Fibroblast of mammary gland (primary cell): ENCODE data around the gene SMARCC1.
"Not testable (repeated sequence)": the region's sequence is repeated elsewhere in the genome, so short reads cannot be mapped to it uniquely, and the experiment has no call there.

Experiments used
- DNase-seq: peaks from one replicate; pipeline ENCODE4 v3.0.0-alpha.2; 2010; ENCODE audit warnings: low read depth
- H3K4me3 ChIP-seq: 2 replicates; pipeline ENCODE4 v1.5.1; 2011; ENCODE audit warnings: low read depth, mild to moderate bottlenecking, low read length, moderate library complexity; ENCODE audit not compliant: control insufficient read depth
- TF ChIP-seq, protein P1 (sequence below): conservative IDR thresholded peaks from 2 replicates; pipeline ENCODE4 v1.5.1; 2011; ENCODE audit warnings: low read depth, low read length, inconsistent platforms; ENCODE audit not compliant: control insufficient read depth, insufficient read depth

SMARCC1 gene

DNA sequence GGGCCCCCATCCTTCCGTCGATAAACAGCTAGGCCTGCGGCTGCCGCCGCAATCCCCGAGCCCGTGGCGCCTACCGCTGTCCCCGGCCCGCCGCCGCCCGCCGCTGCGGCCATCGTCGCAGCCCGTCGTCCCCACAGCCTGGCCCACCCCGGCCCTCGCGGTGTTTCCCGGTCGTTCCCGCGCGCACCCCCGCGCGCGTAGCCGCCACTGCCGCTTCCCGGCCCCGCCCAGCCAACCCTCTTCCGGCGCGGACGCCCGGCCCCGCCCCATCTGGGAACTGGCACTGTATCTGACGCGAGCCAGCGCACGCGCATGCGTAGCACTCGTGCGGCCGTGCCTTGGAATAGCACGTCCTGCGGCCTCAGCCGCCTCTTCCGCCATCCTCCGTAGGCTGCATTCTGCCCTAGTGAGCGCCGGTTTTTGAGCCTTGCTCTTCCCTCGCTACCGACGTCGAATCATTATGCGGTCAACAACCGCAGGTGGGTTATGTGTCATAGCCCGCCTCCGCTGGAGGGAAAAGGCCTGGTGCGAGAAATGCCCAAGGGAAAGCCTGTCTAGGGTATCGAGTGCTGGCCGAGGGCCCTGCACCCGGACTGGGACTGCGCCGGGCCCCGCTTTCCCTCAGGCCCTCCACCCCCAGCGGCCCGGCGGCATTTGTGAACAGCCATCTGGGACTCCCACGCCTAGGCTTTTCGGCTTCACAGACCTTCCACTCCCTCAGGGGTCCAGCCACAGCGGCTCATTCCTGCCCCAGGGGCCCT is at the start of gene SMARCC1:
TSS of gene SMARCC1 (minus strand) at position 209 of the 761 bp plus-strand sequence. CDS start at position 113, 96 bp downstream.
- peak within 1 kb of the TSS; percentile 93 for H3K4me3 ChIP-seq
- TF ChIP-seq, protein P1, sequence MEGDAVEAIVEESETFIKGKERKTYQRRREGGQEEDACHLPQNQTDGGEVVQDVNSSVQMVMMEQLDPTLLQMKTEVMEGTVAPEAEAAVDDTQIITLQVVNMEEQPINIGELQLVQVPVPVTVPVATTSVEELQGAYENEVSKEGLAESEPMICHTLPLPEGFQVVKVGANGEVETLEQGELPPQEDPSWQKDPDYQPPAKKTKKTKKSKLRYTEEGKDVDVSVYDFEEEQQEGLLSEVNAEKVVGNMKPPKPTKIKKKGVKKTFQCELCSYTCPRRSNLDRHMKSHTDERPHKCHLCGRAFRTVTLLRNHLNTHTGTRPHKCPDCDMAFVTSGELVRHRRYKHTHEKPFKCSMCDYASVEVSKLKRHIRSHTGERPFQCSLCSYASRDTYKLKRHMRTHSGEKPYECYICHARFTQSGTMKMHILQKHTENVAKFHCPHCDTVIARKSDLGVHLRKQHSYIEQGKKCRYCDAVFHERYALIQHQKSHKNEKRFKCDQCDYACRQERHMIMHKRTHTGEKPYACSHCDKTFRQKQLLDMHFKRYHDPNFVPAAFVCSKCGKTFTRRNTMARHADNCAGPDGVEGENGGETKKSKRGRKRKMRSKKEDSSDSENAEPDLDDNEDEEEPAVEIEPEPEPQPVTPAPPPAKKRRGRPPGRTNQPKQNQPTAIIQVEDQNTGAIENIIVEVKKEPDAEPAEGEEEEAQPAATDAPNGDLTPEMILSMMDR, result no peak
- DNase-seq, result peak; percentile 97

DNA sequence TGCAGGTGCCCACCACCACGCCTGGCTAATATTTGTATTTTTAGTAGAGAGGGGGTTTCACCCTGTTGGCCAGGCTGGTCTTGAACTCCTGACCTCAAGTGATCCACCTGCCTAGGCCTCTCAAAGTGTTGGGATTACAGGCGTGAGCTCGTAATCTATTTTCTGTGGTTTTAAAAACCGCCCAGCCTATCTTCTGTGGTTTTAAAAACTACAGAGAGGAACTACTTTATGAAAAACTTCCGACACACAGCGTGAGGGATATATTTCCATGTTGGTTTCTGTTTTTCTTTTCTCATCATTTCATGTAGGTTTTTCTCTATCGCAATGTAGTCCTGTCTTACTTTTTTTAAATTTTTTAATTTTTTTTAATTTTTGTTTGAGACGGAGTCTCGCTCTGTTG is 47.8 kb upstream of the SMARCC1 start:
- DNase-seq, result not testable (repeated sequence)

DNA sequence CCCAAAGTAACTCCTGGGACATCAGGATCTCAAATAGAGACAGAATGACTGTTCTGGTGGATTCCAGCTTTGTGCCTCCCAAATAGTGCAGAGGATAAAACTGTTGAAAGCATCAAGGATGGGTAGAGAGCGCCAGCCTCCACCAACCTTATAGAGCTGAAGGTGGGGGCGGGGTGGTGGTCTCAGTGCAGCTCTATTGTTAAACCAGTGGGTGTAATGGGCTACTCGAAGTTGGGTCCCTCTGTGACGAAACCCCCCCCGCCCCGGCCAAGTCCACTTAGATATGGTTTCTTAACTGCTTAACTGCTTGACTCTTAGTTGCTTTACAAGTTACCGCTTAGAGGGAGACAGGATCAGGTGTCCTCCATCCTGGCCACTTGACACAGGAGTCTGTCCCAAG is 43.9 kb upstream of the SMARCC1 start:
- peak overlapping the region; percentile 82 for H3K4me3 ChIP-seq
- TF ChIP-seq, protein P1, result no peak
- no peak for DNase-seq

More for the DNA sequence above, 47.8 kb upstream of the SMARCC1 start:
- H3K4me3 ChIP-seq, result not testable (repeated sequence)

DNA sequence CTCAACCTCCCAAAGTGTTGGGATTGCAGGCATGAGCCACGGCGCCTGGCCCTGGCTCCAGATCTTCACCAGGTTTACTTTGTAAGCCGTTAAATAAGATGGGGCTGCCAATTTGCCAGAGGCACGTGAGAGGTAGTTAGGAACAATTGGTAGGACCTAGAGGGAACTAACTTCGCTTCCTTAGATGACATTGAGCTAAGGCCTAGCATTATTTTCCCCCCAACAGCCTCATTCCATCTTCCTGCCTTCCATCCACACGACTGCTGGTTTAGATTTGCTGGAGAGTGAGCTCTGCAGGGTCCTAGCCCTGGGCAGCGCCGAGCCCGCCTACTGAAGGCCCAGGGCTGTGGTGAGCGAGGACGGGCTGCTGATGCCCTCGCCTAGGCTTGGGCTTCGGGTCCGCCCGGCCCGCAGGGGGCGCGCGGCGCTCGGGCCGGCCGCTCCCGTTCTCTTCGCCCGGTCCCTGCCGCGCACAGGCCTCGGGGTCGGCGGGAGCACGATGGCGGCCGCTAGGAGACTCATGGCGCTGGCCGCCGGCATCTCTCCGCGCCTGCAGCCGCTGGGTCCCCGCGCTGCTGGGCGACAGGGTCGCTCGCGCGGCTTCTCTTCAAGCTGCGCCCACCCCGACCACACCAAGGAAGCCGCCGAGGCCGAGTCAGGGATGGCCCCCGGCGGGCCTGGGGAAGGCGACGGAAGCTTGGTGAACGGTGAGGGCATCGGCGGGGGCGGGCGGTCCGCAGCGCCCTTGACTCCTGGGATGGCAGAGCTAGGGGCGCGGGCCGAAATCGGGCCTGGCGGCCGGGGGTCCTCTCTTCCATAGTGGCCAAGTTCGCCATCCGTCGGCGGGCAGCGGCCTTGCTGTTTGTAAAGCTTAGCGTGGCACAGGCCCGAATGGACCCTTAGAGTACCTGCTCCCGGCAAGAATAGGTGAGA is 43.1 kb upstream of the SMARCC1 start:
- H3K4me3 ChIP-seq, result peak overlapping the region; percentile 82
- TF ChIP-seq, protein P1, result no peak
- peak; percentile 80 for DNase-seq

DNA sequence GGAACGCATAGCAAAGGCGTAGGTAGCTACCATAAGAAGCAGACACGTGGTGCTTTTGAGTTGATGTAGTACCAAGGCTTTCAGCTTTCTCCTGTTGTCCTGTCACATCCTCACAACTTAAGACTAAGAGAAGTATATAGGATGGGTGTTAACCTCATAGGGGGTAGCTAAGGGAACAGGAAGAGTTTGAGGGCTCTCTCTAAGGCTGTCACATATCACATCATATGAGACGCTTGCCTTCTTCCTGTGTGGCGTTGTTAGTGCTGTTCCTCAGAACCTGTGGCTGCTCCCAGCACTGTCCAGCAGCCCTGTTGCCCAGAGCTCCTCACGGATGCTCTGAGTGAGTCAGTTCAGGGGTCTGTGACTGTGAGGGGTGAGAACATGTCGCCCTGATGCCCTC is 35.9 kb upstream of the SMARCC1 start:
- no peak for DNase-seq
- no peak overlapping the region for H3K4me3 ChIP-seq
- TF ChIP-seq, protein P1, result no peak

DNA sequence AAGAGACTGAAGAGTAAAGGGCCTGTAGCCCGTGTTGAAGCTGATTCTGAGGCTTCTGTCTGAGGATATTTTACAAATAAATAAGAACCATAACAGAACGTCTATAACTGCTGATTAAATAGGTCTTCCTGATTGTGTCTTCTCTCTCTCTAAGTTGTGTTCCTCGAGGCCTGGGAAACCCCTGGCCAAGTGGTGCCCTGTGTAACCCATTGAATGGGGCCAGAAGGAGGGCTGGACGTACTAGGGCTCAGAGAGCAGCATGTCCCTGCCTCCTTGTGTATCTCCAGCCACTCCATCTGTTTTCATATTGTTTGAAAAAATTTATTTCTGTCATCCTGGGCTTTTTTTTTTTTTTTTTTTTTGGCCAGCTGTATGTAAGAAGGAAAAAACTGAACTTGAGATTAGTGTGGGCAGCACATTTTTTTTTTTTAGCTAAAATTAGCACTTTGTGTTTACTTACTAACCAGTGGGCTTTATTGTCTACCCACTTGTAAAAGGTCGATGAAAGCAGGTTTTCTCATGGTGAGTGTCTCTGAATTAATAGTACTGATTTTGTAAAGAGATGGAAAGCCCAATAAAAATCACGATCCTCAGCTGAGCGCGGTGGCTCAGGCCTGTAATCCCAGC is 32.0 kb upstream of the SMARCC1 start:
- no peak overlapping the region for H3K4me3 ChIP-seq
- no peak for DNase-seq
- TF ChIP-seq, protein P1, result no peak

DNA sequence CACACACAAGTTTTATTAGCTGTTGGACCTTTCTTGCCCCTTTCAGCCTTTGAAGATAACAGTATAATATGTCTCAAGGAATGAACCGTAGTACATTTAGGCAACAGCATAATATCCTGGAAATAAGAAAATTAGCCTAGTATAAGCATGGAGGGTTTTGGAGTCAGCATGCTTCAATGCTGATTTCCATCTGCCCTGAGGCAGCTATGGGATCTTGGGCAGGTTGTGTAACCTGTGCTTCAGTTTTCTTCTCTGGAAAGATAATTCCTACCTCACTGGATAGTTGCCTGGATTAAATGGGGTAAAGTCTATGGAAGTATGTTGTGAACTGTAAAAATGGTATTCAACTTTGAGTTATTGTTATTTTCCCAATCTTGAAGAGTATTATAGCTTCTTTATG is 22.9 kb upstream of the SMARCC1 start:
- H3K4me3 ChIP-seq, result no peak overlapping the region
- DNase-seq, result no peak
- TF ChIP-seq, protein P1, result no peak
